HPDE6-E6E7 (cell line): Measurements from ENCODE around the gene SYNGR2.
"Not testable (repeated sequence)": the region's sequence is repeated elsewhere in the genome, so short reads cannot be mapped to it uniquely, and the experiment has no call there.

Source experiments
- DNase-seq: peaks from one replicate; pipeline ENCODE4 v3.0.0; 2011; ENCODE audit warnings: missing footprints; ENCODE audit errors: extremely low spot score

Gene SYNGR2

DNA sequence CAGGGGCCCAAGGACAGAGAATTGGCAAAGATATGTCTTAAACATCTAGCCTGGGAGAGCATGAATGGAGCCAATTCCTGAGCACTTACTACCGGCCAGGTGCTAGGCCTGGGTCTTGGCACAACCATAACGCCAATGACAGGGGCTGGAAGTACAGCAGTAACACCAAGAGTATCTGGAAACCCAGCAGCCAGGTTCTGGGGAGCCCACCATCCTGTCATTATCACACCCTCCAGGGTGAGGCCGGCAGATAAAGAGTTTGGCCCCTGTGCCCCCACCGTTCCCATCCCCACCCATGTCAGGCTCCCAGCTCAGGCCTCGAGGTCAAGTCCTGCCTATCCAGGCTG is 38.3 kb upstream of the SYNGR2 start:
- no peak for DNase-seq

DNA sequence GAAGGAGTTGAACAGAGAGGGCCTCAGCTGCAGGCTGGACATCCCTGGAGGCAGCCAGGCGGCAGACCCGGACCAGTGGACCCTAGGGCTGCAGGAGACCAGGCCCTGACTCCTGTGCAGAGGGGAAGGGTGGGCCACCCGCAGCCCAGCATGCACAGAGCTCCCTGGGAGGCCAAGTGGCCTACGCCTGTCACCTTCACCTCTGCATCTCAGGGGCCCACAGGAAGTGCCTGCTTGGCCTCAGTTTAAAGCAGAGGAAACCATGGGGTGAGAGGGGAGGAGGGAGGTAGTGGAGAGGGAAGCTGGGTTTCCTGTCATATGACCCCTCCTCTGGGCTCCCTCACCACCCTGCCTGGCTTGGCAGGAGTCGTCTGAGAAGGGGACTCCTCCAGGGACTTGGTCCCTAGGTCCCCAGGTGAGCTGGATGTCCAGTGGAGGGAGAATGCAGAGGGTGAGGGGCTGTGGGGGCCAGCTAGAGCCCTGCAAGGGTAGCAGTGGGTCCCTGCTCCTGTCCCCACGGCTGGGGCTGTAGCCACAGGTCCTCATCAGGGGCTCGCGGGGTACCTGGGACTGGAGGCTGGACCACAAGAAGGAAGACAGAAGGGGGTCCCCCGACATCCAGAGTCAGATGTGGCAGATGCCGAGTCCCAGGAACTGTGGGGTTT is 37.8 kb upstream of the SYNGR2 start, which contains the start of gene TMC8:
TMC8 (plus strand) TSS at position 335 of the 665 bp plus-strand sequence. CDS start 818 bp downstream, outside the sequence.
- no peak for DNase-seq

DNA sequence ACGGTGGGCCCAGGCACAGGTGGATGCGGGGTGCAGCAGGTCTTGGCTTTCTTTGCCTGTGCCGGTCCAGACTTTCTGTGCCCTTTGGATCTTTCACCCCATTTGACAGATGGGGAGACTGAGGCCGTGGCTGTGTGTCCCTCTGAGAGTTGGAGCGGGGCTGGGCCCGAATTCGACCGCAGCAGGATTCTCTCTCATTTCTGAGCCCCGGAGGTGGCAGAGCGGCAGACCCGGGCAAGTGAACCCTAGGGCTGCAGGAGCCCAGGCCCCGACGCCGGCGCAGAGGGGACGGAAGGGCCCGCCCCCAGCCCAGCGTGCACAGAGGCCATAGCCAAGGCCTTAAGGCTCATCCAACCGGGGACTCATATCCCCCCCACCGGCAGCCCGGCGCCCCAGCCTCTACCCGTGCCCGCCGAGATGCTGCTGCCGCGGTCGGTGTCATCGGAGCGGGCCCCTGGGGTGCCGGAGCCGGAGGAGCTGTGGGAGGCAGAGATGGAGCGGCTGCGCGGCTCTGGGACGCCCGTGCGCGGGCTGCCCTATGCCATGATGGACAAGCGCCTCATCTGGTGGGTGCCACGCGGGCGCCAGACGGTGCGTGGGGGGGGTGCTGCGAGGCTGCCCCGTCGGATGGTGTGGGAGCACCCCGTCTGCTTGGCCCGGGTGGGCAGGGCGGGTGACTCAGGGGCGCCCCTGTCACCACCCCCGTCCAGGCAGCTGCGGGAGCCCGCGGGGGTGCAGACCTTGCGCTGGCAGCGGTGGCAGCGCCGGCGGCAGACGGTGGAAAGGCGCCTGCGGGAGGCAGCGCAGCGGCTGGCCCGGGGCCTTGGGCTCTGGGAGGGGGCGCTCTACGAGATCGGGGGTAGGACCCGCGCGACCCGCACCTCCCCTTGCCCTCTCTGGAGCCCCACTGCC is 37.0 kb upstream of the SYNGR2 start:
- DNase-seq, result no peak

DNA sequence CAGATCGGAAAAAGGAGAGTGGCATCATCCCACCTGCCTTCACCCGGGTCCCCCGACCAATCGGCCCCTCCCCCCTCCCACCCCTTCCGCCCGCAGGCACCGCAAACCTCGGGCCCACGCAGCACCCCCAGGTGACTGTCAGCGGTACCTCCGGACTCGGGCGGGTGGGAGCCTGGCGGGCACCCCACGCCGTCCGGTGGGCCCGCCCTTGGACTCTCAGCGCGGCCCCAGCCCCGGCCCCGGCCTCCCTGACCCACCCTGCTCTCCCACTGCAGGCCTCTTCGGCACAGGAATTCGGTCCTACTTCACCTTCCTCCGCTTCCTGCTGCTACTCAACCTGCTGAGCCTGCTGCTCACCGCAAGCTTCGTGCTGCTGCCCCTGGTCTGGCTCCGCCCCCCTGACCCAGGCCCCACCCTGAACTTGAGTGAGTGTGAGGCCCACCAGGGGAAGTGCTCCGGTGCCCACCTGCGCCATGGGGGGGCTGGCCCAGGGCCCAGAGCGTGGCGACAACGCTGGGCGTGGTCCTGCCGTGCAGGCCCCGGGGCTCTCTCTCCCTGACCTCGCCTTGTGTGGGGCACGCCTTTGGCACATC is 36.2 kb upstream of the SYNGR2 start:
- DNase-seq, result peak; percentile 76

DNA sequence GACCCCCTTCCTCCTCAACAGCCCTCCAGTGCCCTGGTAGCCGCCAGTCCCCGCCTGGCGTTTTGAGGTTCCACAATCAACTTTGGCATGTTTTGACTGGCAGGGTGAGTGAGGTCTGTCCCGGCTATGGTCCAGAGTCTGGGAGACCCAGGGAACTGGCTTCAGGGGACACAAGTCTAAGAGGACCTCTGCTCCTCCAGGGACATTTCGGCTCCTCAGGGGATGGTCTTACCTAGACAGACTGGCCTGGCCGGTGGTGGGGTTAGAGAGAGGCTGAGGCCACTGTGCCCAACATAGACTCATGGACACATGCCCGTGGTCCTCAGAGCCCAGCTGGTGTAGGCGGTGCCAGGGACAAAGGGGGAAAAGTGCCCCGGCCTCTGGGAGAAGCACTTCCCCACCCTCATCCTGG is 35.6 kb upstream of the SYNGR2 start:
- no peak for DNase-seq

DNA sequence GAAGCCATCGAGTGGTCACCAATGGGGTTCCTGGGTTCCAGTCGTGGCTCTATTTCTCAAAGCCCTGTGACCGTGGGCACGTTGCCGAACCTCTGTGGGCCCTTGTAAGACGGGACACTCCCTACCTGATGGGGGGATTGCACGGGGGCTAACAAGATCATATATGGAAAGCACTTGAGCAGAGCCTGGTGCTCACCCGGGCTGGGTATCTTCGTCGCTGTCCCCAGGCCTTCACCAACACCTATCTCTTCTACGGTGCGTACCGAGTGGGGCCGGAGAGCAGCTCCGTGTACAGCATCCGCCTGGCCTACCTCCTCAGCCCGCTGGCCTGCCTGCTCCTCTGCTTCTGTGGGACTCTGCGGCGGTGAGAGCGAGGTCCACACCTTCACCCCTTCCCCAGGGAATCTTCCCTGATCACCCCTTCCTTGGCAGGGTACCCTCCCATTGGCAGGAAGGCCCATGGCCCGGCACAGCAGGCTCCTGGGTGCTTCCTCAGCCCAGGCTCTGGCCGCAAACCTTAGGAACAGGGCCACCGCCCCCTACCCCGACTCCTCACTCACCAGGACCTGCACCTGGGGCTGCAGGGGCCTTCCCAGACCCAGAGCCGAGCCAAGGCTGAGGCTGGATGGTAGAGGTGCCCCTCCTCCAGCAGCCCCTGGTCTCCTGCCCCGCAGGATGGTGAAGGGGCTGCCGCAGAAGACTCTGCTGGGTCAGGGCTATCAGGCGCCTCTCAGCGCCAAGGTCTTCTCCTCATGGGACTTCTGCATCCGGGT is 35.0 kb upstream of the SYNGR2 start:
- no peak for DNase-seq

DNA sequence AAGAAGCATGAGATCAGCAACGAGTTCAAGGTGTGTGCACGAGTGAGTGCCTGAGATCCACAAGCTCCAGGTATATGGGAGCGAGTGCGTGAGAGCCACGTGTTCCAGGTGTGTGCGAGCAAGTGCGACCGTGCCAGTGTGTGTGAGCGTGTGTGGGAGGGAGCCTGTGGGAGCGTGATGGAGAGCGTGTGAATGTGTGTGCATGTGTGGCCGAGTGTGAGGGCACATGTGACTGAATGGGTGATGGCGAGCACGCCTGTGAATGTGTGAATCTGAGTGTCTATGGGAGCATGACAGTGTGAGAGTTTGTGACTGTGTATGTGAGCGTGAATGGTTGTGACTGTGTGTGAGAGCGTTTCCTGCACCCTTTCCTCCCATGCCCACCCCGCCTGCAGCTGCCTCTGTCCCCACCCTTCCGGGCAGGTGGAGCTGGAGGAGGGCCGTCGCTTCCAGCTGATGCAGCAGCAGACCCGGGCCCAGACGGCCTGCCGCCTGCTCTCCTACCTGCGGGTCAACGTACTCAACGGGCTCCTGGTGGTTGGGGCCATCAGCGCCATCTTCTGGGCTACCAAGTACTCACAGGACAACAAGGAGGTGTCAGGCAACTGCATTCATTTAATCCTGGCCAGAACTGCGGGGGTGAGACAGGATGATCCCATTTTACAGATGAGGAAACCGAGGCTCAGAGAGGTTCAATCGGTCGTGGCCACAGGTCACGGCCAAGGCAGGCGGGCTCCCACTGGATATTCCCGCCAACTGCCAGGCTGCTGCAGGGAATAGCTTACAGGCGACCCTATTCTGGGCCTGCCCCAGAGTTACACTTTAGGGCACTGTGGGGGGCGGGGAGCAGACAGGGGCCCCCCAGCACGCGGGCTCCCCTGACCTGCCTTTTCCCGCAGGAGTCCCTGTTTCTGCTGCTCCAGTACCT is 34.1 kb upstream of the SYNGR2 start:
- no peak for DNase-seq

DNA sequence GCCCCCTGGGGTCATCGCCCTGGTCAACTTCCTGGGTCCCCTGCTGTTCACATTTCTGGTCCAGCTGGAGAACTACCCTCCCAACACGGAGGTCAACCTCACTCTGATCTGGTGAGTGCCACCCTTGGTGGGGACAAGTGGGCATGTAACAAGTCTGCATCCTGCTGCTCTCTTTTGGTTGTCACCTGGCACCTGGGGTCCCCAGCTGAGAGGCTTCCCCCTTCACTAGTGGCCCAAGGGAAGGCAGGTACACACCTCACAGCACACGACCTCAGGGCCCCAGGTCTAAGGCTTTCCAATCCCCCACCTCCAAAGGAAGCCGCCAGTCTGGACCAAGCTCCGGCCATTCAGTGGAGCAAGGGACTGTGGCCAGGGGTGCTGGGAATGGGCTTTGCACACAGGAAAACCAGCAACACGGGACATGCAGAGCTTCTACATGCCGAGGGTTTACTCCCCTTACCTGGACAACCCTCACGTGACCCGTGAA is 33.4 kb upstream of the SYNGR2 start:
- DNase-seq, result no peak

DNA sequence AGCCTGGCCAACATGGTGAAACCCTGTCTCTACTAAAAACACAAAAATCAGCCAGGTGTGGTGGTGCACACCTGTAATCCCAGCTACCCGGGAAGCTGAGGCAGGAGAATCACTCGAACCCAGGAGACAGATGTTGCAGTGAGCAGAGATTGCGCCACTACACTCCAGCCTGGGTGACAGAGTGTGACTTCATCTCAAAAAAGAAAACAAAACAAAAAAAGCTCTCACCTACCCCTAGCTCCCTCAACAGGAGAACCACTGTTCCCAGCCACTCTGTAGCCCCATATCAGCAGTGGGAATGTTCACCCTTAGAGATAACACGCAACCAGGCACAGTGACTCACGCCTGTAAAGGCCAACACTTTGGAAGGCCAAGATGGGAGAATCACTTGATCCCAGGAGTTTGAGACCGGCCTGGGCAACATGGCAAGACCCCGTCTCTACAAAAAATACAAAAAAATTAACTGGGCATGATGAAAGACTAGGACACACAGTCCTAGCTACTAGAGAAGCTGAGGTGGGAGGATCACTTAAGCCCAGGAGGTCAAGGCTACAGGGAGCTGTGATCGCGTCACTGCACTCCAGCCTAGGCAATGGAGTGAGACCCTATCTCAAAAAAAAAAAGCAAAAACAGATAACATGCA is 32.4 kb upstream of the SYNGR2 start:
- no peak for DNase-seq

DNA sequence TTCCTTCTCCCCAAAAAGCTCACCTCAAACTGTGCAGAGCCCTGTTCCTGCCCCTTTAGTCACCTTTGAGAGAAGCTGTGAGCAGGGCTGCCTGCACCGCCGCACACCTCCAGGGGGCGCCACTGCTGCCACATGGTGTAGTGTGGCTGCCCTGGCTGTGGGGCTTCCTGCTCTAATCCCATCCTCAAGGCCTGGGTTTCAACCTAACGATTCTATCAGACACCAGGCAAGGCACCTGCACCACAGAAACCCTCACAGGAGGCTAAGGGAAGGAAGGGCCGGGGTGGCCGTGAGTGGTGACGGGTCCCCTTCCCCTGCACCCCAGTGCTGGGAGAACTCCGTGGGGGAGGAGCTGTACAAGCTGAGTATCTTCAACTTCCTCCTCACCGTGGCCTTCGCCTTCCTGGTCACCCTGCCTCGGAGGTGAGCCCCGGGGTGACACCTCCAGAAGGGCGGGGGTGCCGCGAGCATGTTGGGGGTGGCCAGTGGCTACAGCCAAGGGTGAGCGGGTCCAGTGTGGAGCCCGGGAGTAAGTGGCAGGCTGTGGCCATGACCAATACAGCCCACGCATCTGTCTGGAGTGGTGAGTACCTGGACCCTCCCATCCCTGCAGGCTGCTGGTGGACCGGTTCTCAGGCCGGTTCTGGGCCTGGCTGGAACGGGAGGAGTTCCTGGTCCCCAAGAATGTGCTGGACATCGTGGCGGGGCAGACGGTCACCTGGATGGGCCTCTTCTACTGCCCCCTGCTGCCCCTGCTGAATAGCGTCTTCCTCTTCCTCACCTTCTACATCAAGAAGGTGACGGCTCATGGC is 30.8 kb upstream of the SYNGR2 start:
- no peak for DNase-seq

DNA sequence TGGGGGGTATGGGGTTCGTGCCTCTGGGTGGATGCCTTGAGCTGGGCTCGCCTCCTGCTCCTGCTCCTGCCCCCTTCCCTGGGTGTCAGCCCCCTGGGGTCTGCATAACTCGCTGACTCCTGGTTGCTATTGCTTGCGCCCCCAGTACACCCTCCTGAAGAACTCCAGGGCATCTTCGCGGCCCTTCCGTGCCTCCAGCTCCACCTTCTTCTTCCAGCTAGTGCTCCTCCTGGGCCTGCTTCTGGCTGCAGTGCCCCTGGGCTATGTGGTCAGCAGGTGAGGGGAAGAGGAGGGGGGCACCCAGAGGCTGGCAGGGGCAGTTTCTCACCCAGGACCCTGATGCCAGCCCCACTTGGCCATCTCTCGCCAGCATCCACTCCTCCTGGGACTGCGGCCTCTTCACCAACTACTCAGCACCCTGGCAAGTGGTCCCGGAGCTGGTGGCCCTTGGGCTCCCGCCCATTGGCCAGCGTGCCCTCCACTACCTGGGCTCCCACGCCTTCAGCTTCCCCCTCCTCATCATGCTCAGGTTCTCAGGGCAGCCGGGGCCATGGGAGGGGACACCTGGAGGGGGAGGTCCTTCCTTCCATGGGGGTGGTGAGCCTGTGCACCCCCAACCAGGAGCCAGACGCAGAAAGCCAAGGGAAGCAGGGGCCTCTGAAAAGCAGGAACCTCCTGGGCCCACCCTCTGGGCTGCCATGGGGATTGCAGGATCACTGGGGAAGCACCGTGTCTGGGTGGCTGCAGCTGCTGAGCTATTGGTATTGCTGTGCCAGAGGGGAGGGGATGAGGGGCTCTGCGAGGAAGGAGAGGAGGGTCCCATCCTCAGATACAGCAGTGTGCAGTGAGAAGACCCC is 29.9 kb upstream of the SYNGR2 start:
- DNase-seq, result no peak

DNA sequence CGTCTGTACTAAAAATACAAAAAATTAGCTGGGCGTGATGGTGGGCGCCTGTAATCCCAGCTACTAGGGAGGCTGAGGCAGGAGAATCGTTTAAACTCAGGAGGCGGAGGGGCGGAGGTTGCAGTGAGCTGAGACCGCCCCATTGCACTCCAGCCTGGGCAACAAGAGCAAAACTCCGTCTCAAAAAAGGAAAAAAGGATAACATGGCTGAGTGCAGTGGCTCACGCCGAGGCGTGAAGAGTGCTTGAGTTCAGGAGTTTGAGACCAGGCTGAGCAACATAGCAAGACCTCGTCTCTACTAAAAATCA is 28.6 kb upstream of the SYNGR2 start:
- DNase-seq, result not testable (repeated sequence)

DNA sequence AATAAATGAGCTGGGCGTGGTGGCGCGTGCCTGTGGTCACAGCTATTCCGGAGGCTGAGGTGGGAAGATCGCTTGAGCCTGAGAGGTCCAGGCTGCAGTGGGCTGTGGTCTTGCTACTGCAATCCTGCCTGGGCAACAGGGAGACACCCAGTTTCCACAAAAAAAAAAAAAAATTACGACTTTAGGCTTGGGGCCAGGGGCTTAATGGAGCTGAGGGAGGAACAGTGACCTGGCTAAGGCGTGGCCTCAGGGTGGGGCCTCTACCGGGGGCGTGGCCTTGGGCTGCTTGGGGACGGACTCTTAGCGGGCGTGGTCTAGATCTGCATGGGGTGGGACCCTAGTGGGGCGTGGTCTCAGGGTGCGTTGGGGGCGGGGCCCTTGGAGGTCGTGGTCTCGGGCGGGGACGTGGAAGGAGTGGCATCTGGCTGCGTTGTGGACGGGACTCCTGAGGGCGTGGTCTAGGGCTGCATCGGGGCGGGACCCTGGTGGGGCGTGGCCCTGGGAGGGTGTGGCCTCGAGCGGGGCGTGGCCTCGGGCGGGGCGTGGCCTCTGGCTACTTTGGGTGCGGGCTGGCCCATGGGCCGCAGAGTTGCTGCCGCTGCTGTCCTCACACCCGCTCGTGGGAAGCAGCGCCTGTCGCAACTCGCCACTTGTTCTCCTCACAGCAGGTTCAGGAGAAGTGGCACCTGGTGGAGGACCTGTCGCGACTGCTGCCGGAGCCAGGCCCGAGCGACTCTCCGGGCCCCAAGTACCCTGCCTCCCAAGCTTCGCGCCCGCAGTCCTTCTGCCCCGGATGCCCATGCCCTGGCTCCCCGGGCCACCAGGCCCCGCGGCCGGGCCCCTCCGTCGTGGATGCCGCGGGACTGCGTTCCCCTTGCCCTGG is 28.0 kb upstream of the SYNGR2 start:
- peak; percentile 88 for DNase-seq

DNA sequence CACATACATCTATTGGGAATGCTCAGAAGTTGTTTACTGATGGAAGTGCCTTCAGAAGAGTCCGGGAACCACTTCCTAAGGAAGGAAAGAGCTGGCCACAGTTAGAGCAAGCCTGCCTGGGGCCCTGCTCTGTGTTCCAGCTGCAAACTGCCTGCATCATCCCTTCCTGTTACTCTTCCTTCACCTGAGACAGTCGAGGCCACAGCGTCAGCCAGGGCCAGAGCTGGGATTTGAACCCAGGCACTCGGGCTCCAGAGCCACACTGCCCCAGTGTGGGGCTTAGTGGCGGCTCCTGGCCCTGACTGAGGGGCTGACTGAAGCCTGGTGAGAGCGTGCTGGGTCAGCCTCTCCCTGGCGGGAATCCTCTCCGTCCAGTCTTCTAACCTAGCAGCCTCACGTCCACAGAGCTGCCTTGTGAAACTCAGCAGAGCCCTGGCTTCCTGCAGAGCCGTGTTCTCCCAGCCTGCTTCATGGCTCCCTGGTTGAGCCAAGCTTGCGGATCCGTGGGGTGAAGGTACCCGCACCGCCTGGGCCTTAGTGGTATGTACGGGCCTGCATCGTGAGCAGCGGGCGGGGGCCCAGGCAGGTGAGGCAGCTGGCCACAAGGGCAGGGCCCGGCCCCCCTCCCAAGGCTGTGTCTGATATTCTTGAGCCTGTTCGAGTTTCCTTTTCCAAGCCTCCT is 26.8 kb upstream of the SYNGR2 start:
- no peak for DNase-seq

DNA sequence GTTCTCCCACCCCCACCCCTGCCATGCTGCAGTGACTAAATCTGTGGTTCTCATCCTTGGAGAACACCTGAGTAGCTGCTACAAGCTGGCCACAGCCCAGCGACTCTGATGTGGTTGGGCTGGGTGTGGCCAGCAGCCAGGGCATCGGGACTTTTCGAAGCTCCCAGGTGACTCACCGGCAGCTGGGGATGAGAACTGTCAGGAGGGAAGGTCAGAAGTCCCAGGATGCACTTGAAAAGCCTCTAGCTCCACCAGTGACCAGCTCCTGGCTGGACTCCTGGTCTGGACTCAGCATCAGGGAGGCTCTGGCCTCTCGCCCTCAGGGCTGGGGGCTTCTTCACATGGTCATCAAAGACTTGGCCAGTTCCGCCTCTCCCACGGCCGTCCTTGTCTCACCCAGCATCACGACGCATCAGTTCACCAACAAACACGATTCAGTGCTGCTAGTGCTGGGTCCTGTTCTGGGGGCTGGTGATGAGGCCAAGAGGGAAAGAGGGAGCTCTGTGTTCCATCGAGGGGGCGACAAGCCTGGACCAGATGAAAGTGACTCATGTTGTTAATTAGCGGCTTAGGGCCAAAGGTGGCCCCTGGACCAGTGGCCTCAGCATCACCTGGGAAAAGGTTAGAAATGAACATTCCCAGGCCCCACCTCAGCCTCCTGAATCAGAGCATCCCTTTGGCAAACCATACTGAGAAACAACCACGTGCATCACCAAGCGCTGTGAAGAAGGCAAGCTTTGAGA is 26.1 kb upstream of the SYNGR2 start:
- DNase-seq, result peak; percentile 93
